OCI-LY1 (cell line): ENCODE measurements around the gene FAM89B.

ENCODE experiments used
- EZH2 ChIP-seq: fragments of 200-600 bp; sonication (generic), shearing (Covaris generic); IDR thresholded peaks from 2 replicates; pipeline ENCODE4 v1.8.0; 2017; ENCODE audit warnings: borderline replicate concordance, mixed run types, mild to moderate bottlenecking, antibody characterized with exemption, low read length, moderate library complexity, mixed read lengths
- TF ChIP-seq, protein P1 (sequence below): fragments of 200-600 bp; sonication (generic), shearing (Covaris generic); IDR thresholded peaks from 2 replicates; pipeline ENCODE4 v1.5.1; 2017; ENCODE audit warnings: mild to moderate bottlenecking, antibody characterized with exemption, low read length, moderate library complexity, mixed read lengths

- TF ChIP-seq, protein P1, sequence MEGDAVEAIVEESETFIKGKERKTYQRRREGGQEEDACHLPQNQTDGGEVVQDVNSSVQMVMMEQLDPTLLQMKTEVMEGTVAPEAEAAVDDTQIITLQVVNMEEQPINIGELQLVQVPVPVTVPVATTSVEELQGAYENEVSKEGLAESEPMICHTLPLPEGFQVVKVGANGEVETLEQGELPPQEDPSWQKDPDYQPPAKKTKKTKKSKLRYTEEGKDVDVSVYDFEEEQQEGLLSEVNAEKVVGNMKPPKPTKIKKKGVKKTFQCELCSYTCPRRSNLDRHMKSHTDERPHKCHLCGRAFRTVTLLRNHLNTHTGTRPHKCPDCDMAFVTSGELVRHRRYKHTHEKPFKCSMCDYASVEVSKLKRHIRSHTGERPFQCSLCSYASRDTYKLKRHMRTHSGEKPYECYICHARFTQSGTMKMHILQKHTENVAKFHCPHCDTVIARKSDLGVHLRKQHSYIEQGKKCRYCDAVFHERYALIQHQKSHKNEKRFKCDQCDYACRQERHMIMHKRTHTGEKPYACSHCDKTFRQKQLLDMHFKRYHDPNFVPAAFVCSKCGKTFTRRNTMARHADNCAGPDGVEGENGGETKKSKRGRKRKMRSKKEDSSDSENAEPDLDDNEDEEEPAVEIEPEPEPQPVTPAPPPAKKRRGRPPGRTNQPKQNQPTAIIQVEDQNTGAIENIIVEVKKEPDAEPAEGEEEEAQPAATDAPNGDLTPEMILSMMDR = no peak
- no peak for TF ChIP-seq EZH2
Measured at GRCh38 chr11:65599955-65600246, 27.6 kb downstream of the FAM89B start.
